ENCODE measurements around the gene IFITM1.

DNA sequence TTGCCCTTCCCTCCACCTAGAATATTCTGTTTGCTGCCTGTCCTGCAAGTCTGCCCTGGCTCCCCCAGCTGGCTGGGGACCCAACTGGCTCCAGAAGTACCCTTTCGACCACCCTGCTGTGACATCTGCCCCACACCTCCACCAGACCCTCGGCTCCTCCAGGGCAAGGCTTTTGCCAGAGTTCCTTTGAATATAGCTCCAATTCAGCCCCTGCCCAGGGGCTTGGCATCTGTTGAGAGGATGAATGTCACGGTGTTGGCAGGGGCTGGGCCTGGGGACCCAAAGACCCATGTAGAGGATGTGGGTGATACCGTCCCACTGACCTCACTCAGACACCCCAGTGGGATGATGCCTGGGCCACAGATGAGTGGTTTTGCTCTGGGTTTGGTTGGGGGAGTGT is 31.7 kb upstream of the IFITM1 start:
- TF ChIP-seq EZH2 (IDR thresholded peaks at IDR 0.05; ENCODE audit: borderline replicate concordance, low read depth, low read length, severe bottlenecking), result no peak
- TF ChIP-seq POLR2A (IDR thresholded peaks at IDR 0.05; ENCODE audit: low read depth, low read length), result no peak
- TF ChIP-seq CTCF (IDR thresholded peaks at IDR 0.05; ENCODE audit: extremely low read depth in 1 of 2, insufficient read depth in 1 of 2, low read depth in 1 of 2, low read length in 2 of 2), result no peak
- no peak for TF ChIP-seq POLR2AphosphoS5 (IDR thresholded peaks at IDR 0.05; ENCODE audit: insufficient read depth, low read depth, low read length)
- TF ChIP-seq JUN (IDR thresholded peaks at IDR 0.05; ENCODE audit: borderline replicate concordance, insufficient read depth, insufficient read length, low read depth), result no peak
- TF ChIP-seq MYC (IDR thresholded peaks at IDR 0.05; ENCODE audit: low read depth, low read length), result no peak
- TF ChIP-seq FOS (IDR thresholded peaks at IDR 0.05; ENCODE audit: borderline replicate concordance, insufficient read depth, low read length), result no peak
